DMS153 (cell line): ENCODE data around the gene SLC35E1.

ENCODE experiments used
- DNase-seq: peaks from one replicate; lab custom pipeline; 2025; lab: John Stamatoyannopoulos, UW

Gene SLC35E1

GRCh38 chr19:16572332-16573211 is at the start of gene SLC35E1:
SLC35E1 (minus strand) TSS chr19:16572415; CDS start chr19:16572364, 51 bp downstream.
- peak; percentile 94 for DNase-seq

- DNase-seq, result no peak
These were observed 49.1 kb upstream of the SLC35E1 start for GRCh38 chr19:16621165-16621800.

- DNase-seq, result no peak
These were observed 48.4 kb upstream of the SLC35E1 start for GRCh38 chr19:16620584-16620983.

GRCh38 chr19:16620018-16620417 is 47.8 kb upstream of the SLC35E1 start:
- no peak for DNase-seq

GRCh38 chr19:16619457-16619856 is 47.2 kb upstream of the SLC35E1 start:
- no peak for DNase-seq

GRCh38 chr19:16618248-16618647 is 46.0 kb upstream of the SLC35E1 start:
- DNase-seq, result no peak

GRCh38 chr19:16615808-16616207 is 43.6 kb upstream of the SLC35E1 start:
- no peak for DNase-seq

- no peak for DNase-seq
These were observed 42.7 kb upstream of the SLC35E1 start for GRCh38 chr19:16614941-16615340.

- no peak for DNase-seq
These were observed 41.6 kb upstream of the SLC35E1 start for GRCh38 chr19:16613841-16614240.

GRCh38 chr19:16612636-16613035 is 40.4 kb upstream of the SLC35E1 start:
- no peak for DNase-seq

GRCh38 chr19:16611121-16611520 is 38.9 kb upstream of the SLC35E1 start:
- DNase-seq, result no peak

GRCh38 chr19:16609511-16610200 is 37.4 kb upstream of the SLC35E1 start:
- no peak for DNase-seq

GRCh38 chr19:16608290-16608739 is 36.1 kb upstream of the SLC35E1 start:
- no peak for DNase-seq

GRCh38 chr19:16607819-16608218 is 35.6 kb upstream of the SLC35E1 start:
- no peak for DNase-seq

- DNase-seq, result no peak
These were observed 33.4 kb upstream of the SLC35E1 start for GRCh38 chr19:16605553-16605994.

- no peak for DNase-seq
These were observed 32.9 kb upstream of the SLC35E1 start for GRCh38 chr19:16605115-16605514.

- no peak for DNase-seq
These were observed 32.4 kb upstream of the SLC35E1 start for GRCh38 chr19:16604615-16605014.

GRCh38 chr19:16603090-16603489 is 30.9 kb upstream of the SLC35E1 start:
- no peak for DNase-seq

GRCh38 chr19:16601378-16602052 is 29.3 kb upstream of the SLC35E1 start:
- no peak for DNase-seq

GRCh38 chr19:16600824-16601223 is 28.6 kb upstream of the SLC35E1 start:
- DNase-seq, result no peak

- DNase-seq, result no peak
These were observed 27.6 kb upstream of the SLC35E1 start for GRCh38 chr19:16599655-16600346.
